Activated CD4-positive, alpha-beta T cell treated with anti-CD3 and anti-CD28 coated beads, Interleukin-2, amount 50 U/mL, for 1 hour (primary cell): Measurements from ENCODE around the gene PTTG1IP.
"Not testable (repeated sequence)": the region's sequence is repeated elsewhere in the genome, so short reads cannot be mapped to it uniquely, and the experiment has no call there.

ENCODE experiments used
- DNase-seq: peaks from one replicate; pipeline ENCODE4 v3.0.0-alpha.2; 2020

Gene PTTG1IP

GRCh38 chr21:44873356-44874239 is at the start of gene PTTG1IP:
Gene PTTG1IP, minus strand, starts transcription at chr21:44873690. Its CDS starts 74 bp downstream, at chr21:44873616.
- DNase-seq: peak; percentile 99

GRCh38 chr21:44921928-44922327 is 48.4 kb upstream of the PTTG1IP start:
- no peak for DNase-seq

GRCh38 chr21:44920694-44921604 is 47.5 kb upstream of the PTTG1IP start, which contains the start of gene ITGB2:
Gene ITGB2, minus strand, starts transcription at chr21:44920899. Its CDS starts 10,117 bp downstream, at chr21:44910782.
- DNase-seq: peak; percentile 36

- DNase-seq: no peak
Observed at GRCh38 chr21:44919913-44920693, 46.6 kb upstream of the PTTG1IP start.

GRCh38 chr21:44919111-44919912 is 45.8 kb upstream of the PTTG1IP start:
- no peak for DNase-seq

- no peak for DNase-seq
Observed at GRCh38 chr21:44918581-44919033, 45.1 kb upstream of the PTTG1IP start.

GRCh38 chr21:44918107-44918470 is 44.6 kb upstream of the PTTG1IP start:
- no peak for DNase-seq

DNA sequence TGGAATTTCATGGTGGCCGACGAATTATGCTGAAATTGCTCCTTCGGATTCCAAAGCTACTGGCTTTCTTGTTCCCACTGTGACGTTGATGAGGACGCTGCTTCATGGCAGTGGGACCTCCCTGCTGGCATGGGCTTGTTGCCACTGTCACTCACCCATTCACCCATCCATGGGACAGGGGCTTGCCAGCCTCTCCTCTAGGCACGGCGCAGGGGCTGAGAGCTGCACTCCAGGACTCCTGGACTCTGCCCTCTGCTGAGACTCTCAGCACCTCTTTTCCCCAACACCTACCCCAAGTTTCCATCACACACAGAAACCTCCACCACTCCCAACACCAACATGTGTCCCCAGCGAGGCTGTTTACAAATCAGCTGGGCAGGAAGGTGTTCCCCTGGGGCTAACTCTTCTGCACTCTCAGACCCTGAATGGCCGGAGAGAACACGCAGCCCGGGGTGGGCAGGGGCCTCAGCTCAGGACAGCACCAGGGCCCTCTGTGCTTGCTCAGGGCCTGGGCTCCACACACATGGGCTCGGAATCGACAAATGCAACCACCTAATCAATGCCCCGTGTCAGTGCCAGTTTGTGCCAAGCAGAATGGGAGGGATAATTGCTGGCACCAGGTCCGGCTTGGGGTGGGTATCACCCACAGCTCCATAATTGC is 44.1 kb upstream of the PTTG1IP start:
- DNase-seq: no peak

GRCh38 chr21:44916965-44917364 is 43.5 kb upstream of the PTTG1IP start:
- DNase-seq: no peak

- peak; percentile 32 for DNase-seq
Observed at GRCh38 chr21:44914176-44914874, 40.8 kb upstream of the PTTG1IP start.

DNA sequence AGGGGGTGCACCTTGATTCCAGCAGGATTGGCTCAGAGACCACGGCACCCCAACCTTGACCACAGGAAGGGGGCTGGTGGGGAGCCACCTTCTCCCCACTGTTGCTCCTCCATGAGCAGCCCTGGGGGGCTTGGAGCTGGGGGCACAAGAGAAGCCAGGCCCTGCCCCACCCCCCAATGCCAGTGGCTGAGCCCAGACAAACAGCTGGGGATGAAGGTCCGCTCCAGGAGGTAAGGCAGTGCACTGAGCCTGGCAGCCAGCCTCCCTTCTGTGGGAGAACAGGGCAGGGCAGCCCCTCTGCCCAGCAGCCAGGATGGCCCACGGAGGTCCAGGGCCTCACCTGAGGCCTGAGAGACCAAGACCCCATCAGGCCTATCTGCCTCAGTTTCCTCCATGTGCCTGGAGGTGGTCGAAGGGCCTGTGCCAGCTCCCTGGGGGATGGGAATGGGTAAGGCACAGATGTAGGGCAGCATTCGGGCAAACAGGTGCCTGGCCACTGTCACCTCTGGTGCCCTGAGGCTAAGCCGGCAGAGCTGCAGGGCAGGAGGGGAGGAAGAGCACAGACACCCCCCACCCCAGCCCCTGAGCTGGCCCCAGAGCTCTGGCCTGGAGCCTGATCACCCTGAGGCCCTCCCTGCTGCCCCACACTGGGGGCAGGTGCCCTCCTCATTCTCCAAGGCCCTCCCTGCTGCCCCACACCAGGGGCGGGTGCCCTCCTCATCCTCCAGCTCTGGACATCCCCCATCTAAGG is 40.1 kb upstream of the PTTG1IP start:
- no peak for DNase-seq

DNA sequence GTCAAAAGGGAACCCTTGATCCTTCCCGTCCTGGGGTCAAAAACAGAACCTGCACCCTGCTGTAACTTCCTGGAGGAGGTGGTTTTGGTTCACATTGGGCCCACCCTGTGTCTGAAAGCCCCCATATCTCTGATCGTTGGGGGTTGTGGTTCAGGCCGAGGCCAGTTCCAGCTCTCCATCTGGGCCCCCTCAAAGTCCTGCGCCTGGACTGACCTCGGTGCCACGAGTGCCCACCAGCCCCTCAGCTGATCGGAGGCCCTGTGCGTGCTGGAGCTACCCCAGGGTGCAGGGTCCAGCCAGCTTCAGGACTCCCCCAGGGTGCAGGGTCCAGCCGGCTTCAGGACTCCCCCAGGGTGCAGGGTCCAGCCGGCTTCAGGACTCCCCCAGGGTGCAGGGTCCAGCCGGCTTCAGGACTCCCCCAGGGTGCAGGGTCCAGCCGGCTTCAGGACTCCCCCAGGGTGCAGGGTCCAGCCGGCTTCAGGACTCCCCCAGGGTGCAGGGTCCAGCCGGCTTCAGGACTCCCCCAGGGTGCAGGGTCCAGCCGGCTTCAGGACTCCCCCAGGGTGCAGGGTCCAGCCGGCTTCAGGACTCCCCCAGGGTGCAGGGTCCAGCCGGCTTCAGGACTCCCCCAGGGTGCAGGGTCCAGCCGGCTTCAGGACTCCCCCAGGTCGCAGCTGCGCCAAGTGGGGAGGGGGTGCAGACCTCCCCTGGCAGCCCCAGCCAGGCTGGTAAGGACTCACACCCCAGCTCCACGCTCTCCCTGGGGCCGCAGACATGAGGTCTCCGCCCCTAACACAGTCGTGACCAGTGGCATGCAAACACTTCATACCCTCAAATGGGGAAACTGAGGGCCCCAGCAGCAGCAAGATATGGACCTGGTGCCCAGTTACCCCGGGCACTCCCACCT is 39.3 kb upstream of the PTTG1IP start:
- not testable (repeated sequence) for DNase-seq

- no peak for DNase-seq
Observed at GRCh38 chr21:44912158-44912473, 38.6 kb upstream of the PTTG1IP start.

GRCh38 chr21:44911384-44912157 is 38.1 kb upstream of the PTTG1IP start:
- peak; percentile 57 for DNase-seq

DNA sequence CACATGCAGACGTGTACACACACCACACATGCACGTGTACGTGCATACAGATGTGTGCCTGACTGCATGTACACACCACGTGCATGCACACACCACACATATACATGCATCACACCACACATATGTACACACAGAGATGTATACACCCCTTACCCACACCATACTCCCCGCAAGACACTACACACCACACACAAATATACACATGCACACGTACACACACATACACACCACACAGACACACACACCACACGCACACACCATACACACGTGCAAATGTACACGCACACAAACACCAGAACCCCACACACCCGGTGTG is 37.5 kb upstream of the PTTG1IP start:
- no peak for DNase-seq

- DNase-seq: no peak
Observed at GRCh38 chr21:44910229-44911067, 37.0 kb upstream of the PTTG1IP start.

DNA sequence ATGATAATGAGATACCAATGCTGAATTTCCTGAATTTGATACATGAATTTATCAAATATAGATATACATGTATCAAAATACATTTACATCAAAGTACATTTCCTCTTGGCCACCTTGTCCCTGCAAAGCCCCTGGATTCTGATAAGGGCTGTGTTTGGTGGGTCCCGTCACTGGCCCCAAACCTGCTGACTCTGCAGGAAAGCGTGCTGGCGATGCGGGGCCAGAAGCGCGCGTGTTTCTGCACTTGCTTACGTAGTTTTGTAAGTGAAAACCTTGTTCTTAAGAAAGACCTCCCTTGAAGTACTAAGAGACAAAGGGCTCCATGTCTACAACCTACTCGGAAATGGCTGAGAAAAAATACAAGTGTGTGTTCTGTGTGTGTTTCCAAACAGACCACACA is 36.2 kb upstream of the PTTG1IP start:
- no peak for DNase-seq
